Activated CD4-positive, alpha-beta T cell treated with anti-CD3 and anti-CD28 coated beads, Interleukin-2, amount 10 ng/mL, durations not matched to agents 24 days and 14 days (primary cell): ENCODE measurements around the gene GHSR. TPM values are rescaled to one million over a fixed set of nuclear protein-coding genes. Genes with fewer than 3 reads are reported as not detected.

Source experiments
- DNase-seq: peaks from one replicate; pipeline ENCODE4 v3.0.0; 2022
- H3K27ac Mint-ChIP-seq: one replicate; pipeline ENCODE4 v1.8.0; 2022; ENCODE audit warnings: mild to moderate bottlenecking, mixed read lengths
- H3K27me3 Mint-ChIP-seq: one replicate; pipeline ENCODE4 v1.8.0; 2022; ENCODE audit warnings: mixed read lengths
- H3K36me3 Mint-ChIP-seq: one replicate; pipeline ENCODE4 v1.8.0; 2022; ENCODE audit warnings: low read depth, mild to moderate bottlenecking, mixed read lengths
- H3K4me1 Mint-ChIP-seq: one replicate; pipeline ENCODE4 v1.8.0; 2021; ENCODE audit warnings: mixed read lengths
- H3K4me3 Mint-ChIP-seq: one replicate; pipeline ENCODE4 v1.8.0; 2022; ENCODE audit warnings: mild to moderate bottlenecking, moderate library complexity, mixed read lengths
- H3K9me3 Mint-ChIP-seq: one replicate; pipeline ENCODE4 v1.8.0; 2021; ENCODE audit warnings: mixed read lengths
- intact Hi-C: fragments of 100-400 bp; cut with micrococcal nuclease; formaldehyde crosslinking; loops from one replicate; pipeline ENCODE4 v1.15.1; 2023
- total RNA-seq: library from RNA; stranded (reverse); gene quantifications from 2 replicates; pipeline ENCODE4 v1.2.3, GENCODE V29; 2022

GHSR gene
- total RNA-seq, 1 donor from 2014 or later, result not detected

DNA sequence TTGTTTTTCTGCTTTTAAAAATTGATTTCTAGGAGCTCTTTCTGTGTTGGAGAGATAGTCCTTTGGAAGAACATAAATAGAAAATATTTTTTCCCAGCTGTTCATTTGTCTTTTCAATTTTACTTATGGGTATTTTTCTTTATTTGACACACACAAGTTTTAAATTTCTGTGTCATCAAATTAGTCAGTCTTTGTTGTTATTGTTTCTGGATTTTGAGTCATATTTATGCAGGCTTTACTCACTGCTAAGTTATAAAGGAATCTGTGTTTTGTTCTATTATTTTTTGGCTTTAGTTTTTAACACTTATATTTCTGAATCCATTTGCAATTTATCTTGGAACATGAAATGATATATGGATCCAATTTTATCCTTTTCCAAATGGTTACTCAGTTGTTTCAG, 5.9 kb upstream of the GHSR start:
- no peaks in the 10 kb centered on the region for H3K36me3 Mint-ChIP-seq
- peaks cover 3% of the 10 kb centered on the region for H3K9me3 Mint-ChIP-seq
- peaks cover 8% of the 10 kb centered on the region for H3K4me1 Mint-ChIP-seq
- no peak overlapping the region for H3K4me3 Mint-ChIP-seq
- H3K27ac Mint-ChIP-seq, result no peak overlapping the region
- H3K27me3 Mint-ChIP-seq, result peaks cover 51% of the 10 kb centered on the region
- no peak for DNase-seq
- intact Hi-C loops, result no loop called here

GRCh38 chr3:172449466-172450149, 1.4 kb upstream of the GHSR start:
- peaks cover 12% of the 10 kb centered on the region for H3K36me3 Mint-ChIP-seq
- peak overlapping the region; percentile 78 for H3K4me3 Mint-ChIP-seq

GRCh38 chr3:172448661-172449465, 607 bp upstream of the GHSR start:
- H3K4me3 Mint-ChIP-seq, result peak overlapping the region; percentile 78
- peaks cover 80% of the 10 kb centered on the region for H3K27me3 Mint-ChIP-seq
- intact Hi-C loops, result loop anchor here (5.0 kb wide), 1 partner anchor 948 kb away; the partner anchor contains the start of gene NLGN1

More at GRCh38 chr3:172449466-172450149, 1.4 kb upstream of the GHSR start:
- DNase-seq, result peak; percentile 76
- Mint-ChIP-seq H3K9me3 (peaks cover 29% of the 10 kb centered on the region), H3K27me3 (peaks cover 84% of the 10 kb centered on the region), H3K27ac (no peak overlapping the region), H3K4me1 (peaks cover 26% of the 10 kb centered on the region)
- intact Hi-C loops, result loop anchor here (5.0 kb wide), 1 partner anchor 948 kb away; the partner anchor contains the start of gene NLGN1

GRCh38 chr3:172446198-172446597, 2.1 kb downstream of the GHSR start:
- intact Hi-C loops, result loop anchor here (5.0 kb wide), 1 partner anchor 951 kb away; the partner anchor contains the start of gene NLGN1
- H3K4me3 Mint-ChIP-seq, result no peak overlapping the region
- H3K9me3 Mint-ChIP-seq, result peaks cover 29% of the 10 kb centered on the region
- H3K36me3 Mint-ChIP-seq, result peaks cover 12% of the 10 kb centered on the region
- peaks cover 26% of the 10 kb centered on the region for H3K4me1 Mint-ChIP-seq
- DNase-seq, result no peak
- peaks cover 81% of the 10 kb centered on the region for H3K27me3 Mint-ChIP-seq
- H3K27ac Mint-ChIP-seq, result no peak overlapping the region

More at GRCh38 chr3:172448661-172449465, 607 bp upstream of the GHSR start:
- peak; percentile 57 for DNase-seq
- Mint-ChIP-seq H3K4me1 (peaks cover 26% of the 10 kb centered on the region), H3K9me3 (peaks cover 29% of the 10 kb centered on the region), H3K27ac (no peak overlapping the region), H3K36me3 (peaks cover 12% of the 10 kb centered on the region)

DNA sequence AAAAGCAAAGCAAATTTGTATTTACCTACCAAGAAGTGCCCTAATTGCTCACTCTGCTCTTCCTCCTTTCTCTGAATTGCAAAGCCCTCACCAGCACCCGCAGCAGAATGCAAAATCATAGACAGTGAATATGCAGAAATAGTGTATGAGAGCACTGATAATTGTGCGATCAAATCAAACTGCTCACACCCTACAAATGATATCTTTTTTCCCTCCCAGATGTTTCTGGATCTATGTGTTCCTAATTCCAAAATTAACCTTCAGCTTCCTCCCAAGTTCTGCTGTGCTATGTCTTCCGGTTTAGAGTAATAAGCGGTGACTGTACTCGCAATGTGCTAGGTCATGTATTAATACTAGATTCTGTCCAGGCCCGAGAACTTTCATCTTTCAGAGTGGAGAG, 3.4 kb downstream of the GHSR start:
- peaks cover 76% of the 10 kb centered on the region for H3K27me3 Mint-ChIP-seq

DNA sequence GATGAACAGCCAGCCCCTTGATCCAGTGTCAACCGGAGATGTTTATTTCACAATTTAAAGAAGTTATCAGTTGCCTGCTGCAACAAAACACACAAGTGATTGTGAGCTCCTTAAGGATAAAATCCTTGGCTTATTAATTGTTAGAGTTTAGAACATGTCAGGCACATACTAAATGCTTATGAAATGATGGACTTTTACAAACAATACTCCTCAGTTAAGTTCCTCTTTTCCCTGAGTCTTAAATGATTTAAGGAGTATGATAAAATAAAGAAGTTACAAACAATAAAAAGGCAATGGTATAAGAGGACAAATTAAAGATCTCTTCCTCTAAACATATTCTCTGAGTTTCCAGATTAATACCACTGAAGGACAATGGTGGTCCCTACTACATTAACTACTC, 5.7 kb downstream of the GHSR start:
- Mint-ChIP-seq H3K4me1 (peaks cover 6% of the 10 kb centered on the region), H3K9me3 (peaks cover 14% of the 10 kb centered on the region), H3K4me3 (no peak overlapping the region), H3K27ac (no peak overlapping the region), H3K36me3 (peaks cover 8% of the 10 kb centered on the region), H3K27me3 (peaks cover 70% of the 10 kb centered on the region)
- intact Hi-C loops, result no loop called here
- DNase-seq, result no peak

More for the DNA sequence above, 3.4 kb downstream of the GHSR start:
- no peak overlapping the region for H3K27ac Mint-ChIP-seq
- intact Hi-C loops, result loop anchor here (5.0 kb wide), 1 partner anchor 952 kb away; the partner anchor contains the start of gene NLGN1
- no peak overlapping the region for H3K4me3 Mint-ChIP-seq
- H3K9me3 Mint-ChIP-seq, result peaks cover 29% of the 10 kb centered on the region
- H3K36me3 Mint-ChIP-seq, result peaks cover 12% of the 10 kb centered on the region
- peaks cover 22% of the 10 kb centered on the region for H3K4me1 Mint-ChIP-seq
- DNase-seq, result no peak

DNA sequence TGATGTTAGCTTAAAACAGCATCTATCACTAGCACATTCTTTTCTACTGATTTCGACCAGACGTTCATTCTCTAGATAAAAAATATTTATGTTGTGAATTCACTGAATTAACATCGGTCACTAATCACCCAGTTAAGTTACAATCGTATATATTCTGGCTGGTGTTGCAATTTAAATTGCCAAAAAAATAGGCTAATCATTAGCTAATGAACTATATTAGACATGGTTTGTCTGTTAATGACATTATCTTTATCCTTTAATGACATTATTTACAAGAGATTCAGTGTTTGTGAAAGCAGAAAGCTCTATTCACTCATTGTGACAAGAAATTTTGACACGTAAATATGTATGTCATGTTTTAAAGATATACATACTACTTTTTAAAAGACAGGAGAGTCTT, 6.7 kb downstream of the GHSR start:
- H3K4me1 Mint-ChIP-seq, result no peaks in the 10 kb centered on the region
- intact Hi-C loops, result no loop called here

GRCh38 chr3:172438186-172438585, 10.1 kb downstream of the GHSR start:
- Mint-ChIP-seq H3K4me3 (no peak overlapping the region), H3K36me3 (no peaks in the 10 kb centered on the region), H3K27ac (no peak overlapping the region), H3K4me1 (no peaks in the 10 kb centered on the region), H3K27me3 (peaks cover 49% of the 10 kb centered on the region), H3K9me3 (peaks cover 17% of the 10 kb centered on the region)
- intact Hi-C loops, result no loop called here
- DNase-seq, result no peak

More for the DNA sequence above, 6.7 kb downstream of the GHSR start:
- Mint-ChIP-seq H3K27me3 (peaks cover 60% of the 10 kb centered on the region), H3K9me3 (peaks cover 8% of the 10 kb centered on the region), H3K27ac (no peak overlapping the region), H3K4me3 (no peak overlapping the region), H3K36me3 (peaks cover 2% of the 10 kb centered on the region)
- no peak for DNase-seq

DNA sequence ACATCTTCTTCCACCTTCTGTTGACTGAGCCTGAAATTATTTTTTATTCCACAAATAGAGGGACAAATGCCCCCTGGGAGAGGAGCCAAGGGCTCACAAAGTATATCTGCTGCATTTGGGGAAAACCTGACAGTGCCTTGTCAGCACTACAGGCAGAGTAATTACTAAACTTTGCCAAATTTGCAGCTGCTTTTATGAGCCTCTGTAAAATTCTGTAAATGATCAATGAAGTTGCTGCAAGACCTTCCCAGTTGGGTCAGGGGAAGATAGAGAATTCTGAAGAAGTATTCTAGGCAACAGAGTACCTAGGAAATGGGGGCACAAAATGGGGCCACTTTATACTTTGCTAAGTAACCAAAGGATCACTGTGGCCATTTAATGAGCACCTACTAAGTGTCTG, 10.5 kb downstream of the GHSR start:
- peaks cover 44% of the 10 kb centered on the region for H3K27me3 Mint-ChIP-seq

GRCh38 chr3:172415323-172415722, 32.9 kb downstream of the GHSR start:
- peaks cover 34% of the 10 kb centered on the region for H3K27me3 Mint-ChIP-seq
- no peaks in the 10 kb centered on the region for H3K36me3 Mint-ChIP-seq
- no peak overlapping the region for H3K27ac Mint-ChIP-seq
- DNase-seq, result no peak
- no peak overlapping the region for H3K4me3 Mint-ChIP-seq
- H3K4me1 Mint-ChIP-seq, result no peaks in the 10 kb centered on the region
- no peaks in the 10 kb centered on the region for H3K9me3 Mint-ChIP-seq
- intact Hi-C loops, result no loop called here

More for the DNA sequence above, 10.5 kb downstream of the GHSR start:
- Mint-ChIP-seq H3K36me3 (no peaks in the 10 kb centered on the region), H3K9me3 (peaks cover 17% of the 10 kb centered on the region), H3K4me3 (no peak overlapping the region), H3K4me1 (no peaks in the 10 kb centered on the region), H3K27ac (no peak overlapping the region)
- no peak for DNase-seq
- intact Hi-C loops, result no loop called here

- DNase-seq, result no peak
- H3K27me3 Mint-ChIP-seq, result peaks cover 18% of the 10 kb centered on the region
- no peaks in the 10 kb centered on the region for H3K36me3 Mint-ChIP-seq
- H3K27ac Mint-ChIP-seq, result no peak overlapping the region
- H3K4me3 Mint-ChIP-seq, result no peak overlapping the region
- H3K9me3 Mint-ChIP-seq, result no peaks in the 10 kb centered on the region
- intact Hi-C loops, result no loop called here
- no peaks in the 10 kb centered on the region for H3K4me1 Mint-ChIP-seq
Measured at GRCh38 chr3:172411478-172411947, 36.7 kb downstream of the GHSR start.

DNA sequence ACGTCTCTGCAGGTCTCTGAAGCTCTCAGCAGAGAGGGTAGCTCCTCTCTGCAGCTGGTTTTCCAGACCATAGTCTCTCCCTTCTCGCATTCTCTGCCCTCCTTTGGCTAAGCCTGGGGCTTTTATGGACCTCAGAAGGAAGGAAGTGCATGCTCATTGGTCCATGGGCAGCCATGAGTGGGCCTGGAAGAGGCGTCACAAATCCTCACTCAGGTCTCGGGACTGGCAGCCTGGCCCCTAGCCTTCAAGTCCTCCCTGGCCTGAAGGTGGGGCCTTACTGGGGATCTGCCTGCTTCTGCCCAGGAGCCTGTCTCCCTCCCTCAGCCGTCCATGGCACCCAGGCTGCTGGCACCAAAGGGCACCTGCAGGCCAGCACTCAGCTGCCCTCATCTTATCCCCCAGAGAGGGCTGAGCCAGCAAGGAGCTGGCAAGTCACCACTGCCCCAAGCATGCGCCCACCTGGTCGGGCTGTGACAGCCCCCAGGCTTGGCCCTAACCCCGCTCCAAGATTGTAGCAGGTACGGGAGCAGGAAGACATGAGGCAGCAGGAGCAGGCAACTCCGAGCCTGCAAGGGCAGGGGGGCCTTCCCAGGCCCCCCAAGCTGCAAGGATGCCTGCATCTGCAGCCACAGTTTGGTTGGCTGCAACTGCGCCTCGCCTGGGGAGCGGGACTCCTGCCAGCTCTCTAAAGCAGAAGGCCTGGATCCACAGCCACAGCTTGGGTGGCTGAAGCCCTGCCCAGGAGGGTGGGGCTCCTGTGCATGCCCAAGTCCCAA, 37.4 kb downstream of the GHSR start:
- intact Hi-C loops, result no loop called here
- H3K36me3 Mint-ChIP-seq, result no peaks in the 10 kb centered on the region
- no peak overlapping the region for H3K4me3 Mint-ChIP-seq
- peaks cover 16% of the 10 kb centered on the region for H3K27me3 Mint-ChIP-seq
- no peaks in the 10 kb centered on the region for H3K9me3 Mint-ChIP-seq
- H3K27ac Mint-ChIP-seq, result no peak overlapping the region
- H3K4me1 Mint-ChIP-seq, result no peaks in the 10 kb centered on the region
- no peak for DNase-seq

DNA sequence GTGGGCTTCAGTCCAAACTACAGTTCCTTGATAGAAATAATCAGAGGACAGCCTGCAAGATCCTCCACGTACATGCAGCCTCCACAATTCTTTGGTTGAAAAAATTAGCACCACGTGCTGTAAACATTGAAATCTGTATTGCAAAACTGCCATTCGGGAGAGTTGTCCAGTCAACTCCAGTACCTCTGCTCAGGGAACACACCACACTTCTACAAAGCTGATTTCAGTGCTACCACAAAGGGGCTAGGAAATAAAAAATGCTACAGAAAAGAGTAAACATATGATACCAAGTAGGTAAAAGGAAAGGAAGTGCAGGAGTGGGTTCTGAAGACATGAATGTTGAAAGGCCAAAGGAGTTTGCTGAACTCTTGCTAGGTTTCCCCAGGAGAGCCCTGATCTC, 40.4 kb downstream of the GHSR start:
- Mint-ChIP-seq H3K4me3 (no peak overlapping the region), H3K4me1 (no peaks in the 10 kb centered on the region), H3K9me3 (no peaks in the 10 kb centered on the region), H3K27ac (no peak overlapping the region), H3K27me3 (no peaks in the 10 kb centered on the region), H3K36me3 (no peaks in the 10 kb centered on the region)
- no peak for DNase-seq
- intact Hi-C loops, result no loop called here
